Measurements from ENCODE around the gene IGF2.

DNA sequence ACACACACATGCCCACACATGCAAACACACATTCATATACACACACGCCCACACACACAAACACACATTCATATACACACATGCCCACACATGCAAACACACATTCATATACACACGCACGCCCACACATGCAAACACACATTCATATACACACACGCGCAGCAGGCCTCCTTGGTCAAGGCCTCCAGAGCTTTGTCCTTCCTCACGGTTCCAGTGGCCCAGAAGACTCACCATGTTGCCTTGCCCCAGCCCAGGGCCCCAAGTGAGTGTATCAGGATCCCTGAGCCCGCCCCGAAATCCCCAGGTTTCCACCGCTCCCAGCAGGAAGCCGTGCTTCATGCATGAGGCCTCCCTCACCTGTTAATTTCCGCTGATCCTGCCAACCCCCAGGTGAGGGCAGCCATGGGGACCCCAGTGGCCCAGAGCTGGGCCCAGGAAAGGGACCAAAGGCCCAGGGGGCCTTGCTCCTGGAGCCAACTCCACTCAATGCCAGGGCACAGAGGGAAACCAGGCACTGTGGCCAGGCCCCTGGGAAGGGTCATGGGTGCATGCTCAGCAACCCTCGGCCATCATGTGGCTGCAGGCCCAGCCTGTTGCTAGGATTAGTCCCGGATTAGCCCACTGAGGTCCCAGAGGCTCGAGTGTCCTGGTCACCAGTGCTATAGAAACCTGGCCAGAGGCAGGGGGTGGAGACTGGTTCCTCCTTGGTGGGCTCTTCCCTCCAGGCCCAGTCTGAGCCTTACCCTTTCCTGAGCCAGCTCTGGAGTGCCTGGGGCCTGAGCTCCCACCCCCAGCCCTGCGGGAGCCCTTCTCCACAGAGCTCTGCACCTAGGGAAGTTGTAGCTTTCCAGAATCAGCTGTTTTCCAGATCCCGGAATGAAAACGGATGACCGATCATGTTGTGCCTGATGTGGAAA, 34.4 kb downstream of the IGF2 start:
- TF ChIP-seq EP300 (IDR thresholded peaks at IDR 0.05) (no peak), POLR2AphosphoS5 (IDR thresholded peaks at IDR 0.05) (no peak)
